ENCODE measurements around the gene DLG2.
"Not testable (repeated sequence)": the region's sequence is repeated elsewhere in the genome, so short reads cannot be mapped to it uniquely, and the experiment has no call there.

Gene DLG2

DNA sequence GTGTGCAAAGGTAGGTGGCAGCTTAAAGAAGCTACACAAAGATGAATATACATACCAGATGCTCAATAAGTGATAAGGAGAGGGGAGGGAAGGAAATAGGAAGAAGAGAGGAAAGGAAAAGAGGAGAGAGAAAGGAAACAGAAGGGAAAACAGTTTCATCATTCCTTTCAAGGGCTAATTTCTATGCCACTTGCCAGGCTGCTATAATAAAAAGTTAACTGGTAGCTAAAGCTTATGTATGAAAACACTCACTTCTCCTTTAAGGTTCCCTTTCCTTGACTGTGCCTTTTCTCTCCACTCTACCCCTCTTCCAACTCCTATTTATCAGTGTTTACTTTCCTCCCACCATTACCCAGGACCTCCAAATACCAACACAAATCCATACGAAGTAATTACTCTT lies 347.9 kb downstream of the DLG2 start:
- TF ChIP-seq, protein P1, sequence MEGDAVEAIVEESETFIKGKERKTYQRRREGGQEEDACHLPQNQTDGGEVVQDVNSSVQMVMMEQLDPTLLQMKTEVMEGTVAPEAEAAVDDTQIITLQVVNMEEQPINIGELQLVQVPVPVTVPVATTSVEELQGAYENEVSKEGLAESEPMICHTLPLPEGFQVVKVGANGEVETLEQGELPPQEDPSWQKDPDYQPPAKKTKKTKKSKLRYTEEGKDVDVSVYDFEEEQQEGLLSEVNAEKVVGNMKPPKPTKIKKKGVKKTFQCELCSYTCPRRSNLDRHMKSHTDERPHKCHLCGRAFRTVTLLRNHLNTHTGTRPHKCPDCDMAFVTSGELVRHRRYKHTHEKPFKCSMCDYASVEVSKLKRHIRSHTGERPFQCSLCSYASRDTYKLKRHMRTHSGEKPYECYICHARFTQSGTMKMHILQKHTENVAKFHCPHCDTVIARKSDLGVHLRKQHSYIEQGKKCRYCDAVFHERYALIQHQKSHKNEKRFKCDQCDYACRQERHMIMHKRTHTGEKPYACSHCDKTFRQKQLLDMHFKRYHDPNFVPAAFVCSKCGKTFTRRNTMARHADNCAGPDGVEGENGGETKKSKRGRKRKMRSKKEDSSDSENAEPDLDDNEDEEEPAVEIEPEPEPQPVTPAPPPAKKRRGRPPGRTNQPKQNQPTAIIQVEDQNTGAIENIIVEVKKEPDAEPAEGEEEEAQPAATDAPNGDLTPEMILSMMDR (IDR thresholded peaks at IDR 0.05; ENCODE audit: low read depth, low read length) = no peak

DNA sequence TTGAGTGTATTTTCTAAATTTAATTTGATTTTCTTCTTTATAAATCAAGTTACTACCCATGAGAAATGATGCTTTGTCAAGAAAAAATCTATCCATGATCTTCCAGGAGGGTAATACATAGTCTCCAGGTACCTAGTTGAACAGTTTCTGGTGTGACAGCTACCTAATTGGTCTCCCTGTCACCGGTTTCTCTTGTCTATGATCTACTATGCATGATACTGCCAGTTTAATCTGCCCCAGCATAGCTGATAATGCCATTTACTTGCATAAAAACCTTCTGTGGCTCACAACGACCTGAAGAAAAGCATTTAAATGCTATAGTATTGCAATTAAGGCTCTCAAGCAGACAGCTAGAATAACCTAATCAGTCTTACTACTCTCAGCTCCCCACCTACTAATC lies 349.5 kb downstream of the DLG2 start:
- DNase-seq (ENCODE audit: low read depth in 2 of 2) = no peak
- TF ChIP-seq, protein P1 (IDR thresholded peaks at IDR 0.05; ENCODE audit: low read depth, low read length) = no peak

More for the DNA sequence above, 347.9 kb downstream of the DLG2 start:
- no peak overlapping the region for H3K4me3 ChIP-seq (replicated peaks in 1 of 2; ENCODE audit: low read depth in 2 of 2, low read length in 2 of 2)
- no peak for DNase-seq (ENCODE audit: low read depth in 2 of 2)

DNA sequence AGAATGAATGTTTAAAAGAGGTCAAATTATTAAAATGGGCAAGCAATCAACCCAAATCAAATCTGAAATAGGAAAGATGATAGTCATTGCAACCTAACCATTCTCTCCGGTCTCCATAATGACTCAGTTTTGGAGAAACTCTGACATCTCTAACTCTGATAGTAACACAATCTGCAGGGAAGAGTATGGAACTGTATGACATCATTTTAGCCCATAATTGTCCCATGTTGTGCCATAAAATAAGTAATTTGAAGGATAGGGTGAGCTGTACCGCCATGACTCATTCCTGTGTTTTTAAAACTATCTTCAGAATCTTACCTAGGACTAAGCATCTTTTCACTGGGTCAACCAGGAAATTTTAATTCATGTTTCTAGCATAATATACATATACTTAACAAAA lies 350.8 kb downstream of the DLG2 start:
- TF ChIP-seq, protein P1 (IDR thresholded peaks at IDR 0.05; ENCODE audit: low read depth, low read length) = no peak
- no peak overlapping the region for H3K4me3 ChIP-seq (replicated peaks in 1 of 2; ENCODE audit: low read depth in 2 of 2, low read length in 2 of 2)
- DNase-seq (ENCODE audit: low read depth in 2 of 2) = no peak

More for the DNA sequence above, 349.5 kb downstream of the DLG2 start:
- H3K4me3 ChIP-seq (replicated peaks in 1 of 2; ENCODE audit: low read depth in 2 of 2, low read length in 2 of 2) = no peak overlapping the region

DNA sequence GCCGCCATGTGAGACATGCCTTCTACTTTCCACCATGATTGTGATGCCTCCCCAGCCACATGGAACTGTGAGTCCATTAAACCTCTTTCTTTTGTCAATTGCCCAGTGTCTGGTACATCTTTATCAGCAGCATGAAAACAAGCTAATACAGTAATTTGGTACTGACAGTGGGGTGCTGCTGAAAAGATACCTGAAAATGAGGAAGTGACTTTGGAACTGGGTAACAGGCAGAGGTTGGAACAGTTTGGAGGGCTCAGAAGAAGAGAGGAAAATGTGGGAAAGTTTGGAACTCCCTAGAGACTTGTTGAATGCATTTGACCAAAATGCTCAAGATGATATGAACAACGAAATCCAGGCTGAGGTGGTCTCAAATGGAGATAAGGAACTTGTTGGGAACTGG lies 356.8 kb downstream of the DLG2 start:
- DNase-seq (ENCODE audit: low read depth in 2 of 2); H3K4me3 ChIP-seq (replicated peaks in 1 of 2; ENCODE audit: low read depth in 2 of 2, low read length in 2 of 2): not testable (repeated sequence)

DNA sequence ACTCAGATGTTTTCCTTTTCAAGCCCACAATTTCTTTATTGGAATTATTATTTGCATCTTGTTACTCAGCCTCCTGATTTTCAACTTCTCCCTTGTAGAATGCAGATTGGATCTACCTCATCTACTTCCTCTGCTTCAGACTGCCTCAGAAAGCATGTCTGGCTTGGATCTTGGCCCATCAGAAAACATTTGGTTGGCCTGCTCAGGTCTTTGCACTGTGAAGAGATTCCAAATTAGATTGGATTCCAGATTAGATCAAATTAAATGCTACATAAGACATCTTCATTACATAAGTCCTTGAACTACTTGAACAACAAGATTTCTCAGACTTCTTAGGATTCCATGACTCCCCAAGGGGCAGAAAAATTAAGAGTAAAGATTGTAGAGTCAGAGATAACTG lies 358.0 kb downstream of the DLG2 start:
- TF ChIP-seq, protein P1 (IDR thresholded peaks at IDR 0.05; ENCODE audit: low read depth, low read length) = no peak
- H3K4me3 ChIP-seq (replicated peaks in 1 of 2; ENCODE audit: low read depth in 2 of 2, low read length in 2 of 2) = no peak overlapping the region
- no peak for DNase-seq (ENCODE audit: low read depth in 2 of 2)

DNA sequence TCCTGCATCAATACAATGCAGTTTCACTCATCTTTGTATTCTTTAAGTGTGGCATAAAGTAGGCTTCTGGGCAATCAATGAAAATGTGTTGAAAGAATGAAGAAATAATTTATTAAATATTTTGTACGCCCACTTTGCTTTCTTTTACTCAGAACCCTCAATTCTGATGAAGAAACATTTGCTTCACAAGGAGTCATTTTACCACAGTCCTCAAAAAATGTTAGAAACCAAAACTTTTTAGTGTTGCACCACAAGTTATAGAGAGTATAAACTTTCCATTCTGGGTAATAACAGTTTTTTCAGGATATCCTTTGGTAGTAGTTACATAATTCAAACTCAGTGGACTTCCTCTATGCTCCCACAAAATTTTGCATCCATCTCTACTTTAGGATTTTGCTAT lies 360.5 kb downstream of the DLG2 start:
- H3K4me3 ChIP-seq (replicated peaks in 1 of 2; ENCODE audit: low read depth in 2 of 2, low read length in 2 of 2) = no peak overlapping the region
- no peak for DNase-seq (ENCODE audit: low read depth in 2 of 2)
- TF ChIP-seq, protein P1 (IDR thresholded peaks at IDR 0.05; ENCODE audit: low read depth, low read length) = no peak

DNA sequence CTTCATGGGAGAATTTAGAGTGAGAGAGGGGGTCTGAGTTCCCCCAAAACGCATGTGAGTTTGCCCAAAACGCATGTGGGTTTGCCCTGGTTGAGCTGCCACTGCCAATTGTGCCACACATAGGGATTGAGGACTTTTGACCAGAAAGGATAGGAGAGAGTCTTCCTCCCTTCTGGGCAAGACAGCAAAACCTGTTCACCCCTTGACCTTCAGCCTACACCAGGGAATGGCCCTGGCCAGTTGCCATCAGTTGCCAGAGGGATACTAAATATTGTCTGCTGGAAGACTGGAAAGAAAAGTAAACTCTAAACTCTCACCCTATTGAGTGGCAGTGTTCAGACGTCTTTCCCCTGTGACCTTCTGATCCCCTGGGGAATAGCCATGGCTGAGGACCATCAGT lies 363.8 kb downstream of the DLG2 start:
- no peak for DNase-seq (ENCODE audit: low read depth in 2 of 2)
- TF ChIP-seq, protein P1 (IDR thresholded peaks at IDR 0.05; ENCODE audit: low read depth, low read length) = no peak
- H3K4me3 ChIP-seq (replicated peaks in 1 of 2; ENCODE audit: low read depth in 2 of 2, low read length in 2 of 2) = no peak overlapping the region
